Large intestine (tissue), 3 donors: ENCODE results near the gene MRFAP1. TPM values are rescaled to one million over a fixed set of nuclear protein-coding genes. Genes with fewer than 3 reads are reported as not detected.

ENCODE experiments used
- DNase-seq, 2 donors: peaks; one replicate each; pipeline versions ENCODE4 v3.0.0 to v3.0.0-alpha.2; 2013
- H3K27ac ChIP-seq: one replicate; pipeline ENCODE4 v1.5.1; 2013; ENCODE audit warnings: low read length
- H3K27me3 ChIP-seq: 2 replicates; pipeline ENCODE4 v1.6.1; 2013; ENCODE audit warnings: low read length; ENCODE audit not compliant: control insufficient read depth, insufficient read depth
- H3K36me3 ChIP-seq: 2 replicates; pipeline ENCODE4 v1.6.1; 2013; ENCODE audit warnings: low read length; ENCODE audit not compliant: control insufficient read depth, insufficient read depth
- H3K4me1 ChIP-seq: one replicate; pipeline ENCODE4 v1.6.1; 2013; ENCODE audit warnings: low read length; ENCODE audit not compliant: control insufficient read depth, insufficient read depth
- H3K4me3 ChIP-seq: one replicate; pipeline ENCODE4 v1.5.1; 2013; ENCODE audit warnings: low read length
- H3K9me3 ChIP-seq: one replicate; pipeline ENCODE4 v1.6.1; 2013; ENCODE audit warnings: mild to moderate bottlenecking, low read depth, low read length, moderate library complexity; ENCODE audit not compliant: control insufficient read depth
- WGBS: methylation state at CpG from one replicate; pipeline ENCODE4 v1.1.5; 2013; ENCODE audit warnings: low lambda C conversion rate; ENCODE audit not compliant: insufficient coverage; 5-methylcytosine and 5-hydroxymethylcytosine counted together
- polyA plus RNA-seq: library from polyadenylated mRNA; unstranded; fragments of 120-200 nt; gene quantifications from one replicate; pipeline ENCODE4 v1.2.1, GENCODE V29; 2013

Gene MRFAP1
- polyA plus RNA-seq, 1 donor = 244 TPM

- no CpG with 5 or more reads among the region's 17 CpGs for WGBS
- DNase-seq = no peak
- Histone ChIP-seq H3K9me3 (no peaks in the 10 kb centered on the region), H3K4me3 (no peak overlapping the region), H3K27me3 (no peaks in the 10 kb centered on the region), H3K36me3 (peaks cover 30% of the 10 kb centered on the region), H3K4me1 (no peaks in the 10 kb centered on the region), H3K27ac (no peak overlapping the region)
Observed at GRCh38 chr4:6596948-6597347, 43.5 kb upstream of the MRFAP1 start.

DNA sequence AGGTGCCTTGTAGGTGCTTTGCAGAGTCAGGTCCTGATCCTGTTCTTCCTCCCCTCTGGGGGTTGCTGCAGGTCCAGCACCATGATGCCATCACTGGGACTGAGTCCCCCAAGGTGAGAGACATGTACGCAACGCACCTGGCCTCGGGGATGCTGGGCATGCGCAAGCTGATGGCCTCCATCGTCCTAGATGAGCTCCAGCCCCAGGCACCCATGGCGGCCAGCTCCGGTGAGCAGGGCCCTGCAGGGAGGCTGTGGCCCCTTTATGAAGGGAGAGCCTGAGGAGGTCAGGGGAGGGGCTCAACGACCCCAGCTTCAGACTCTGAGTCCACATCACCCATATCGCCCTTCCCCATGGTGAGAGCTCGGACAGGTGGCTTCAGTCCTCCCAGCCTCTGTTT is 42.4 kb upstream of the MRFAP1 start:
- Histone ChIP-seq H3K36me3 (peaks cover 36% of the 10 kb centered on the region), H3K9me3 (no peaks in the 10 kb centered on the region), H3K27ac (no peak overlapping the region), H3K4me1 (no peaks in the 10 kb centered on the region), H3K4me3 (no peak overlapping the region), H3K27me3 (no peaks in the 10 kb centered on the region)
- no peak for DNase-seq
- WGBS = no CpG with 5 or more reads among the region's 10 CpGs

- Histone ChIP-seq H3K4me3 (no peak overlapping the region), H3K27ac (no peak overlapping the region), H3K36me3 (peaks cover 33% of the 10 kb centered on the region), H3K9me3 (no peaks in the 10 kb centered on the region), H3K4me1 (no peaks in the 10 kb centered on the region), H3K27me3 (no peaks in the 10 kb centered on the region)
- WGBS = no CpG with 5 or more reads among the region's 13 CpGs
- DNase-seq = no peak
Observed at GRCh38 chr4:6598641-6599040, 41.8 kb upstream of the MRFAP1 start.

GRCh38 chr4:6601661-6602250 is 38.7 kb upstream of the MRFAP1 start:
- H3K9me3 ChIP-seq = peaks cover 5% of the 10 kb centered on the region
- DNase-seq = no peak
- H3K36me3 ChIP-seq = peaks cover 48% of the 10 kb centered on the region
- H3K4me3 ChIP-seq = no peak overlapping the region
- no CpG with 5 or more reads among the region's 10 CpGs for WGBS
- H3K27ac ChIP-seq = no peak overlapping the region
- H3K4me1 ChIP-seq = no peaks in the 10 kb centered on the region
- H3K27me3 ChIP-seq = no peaks in the 10 kb centered on the region

- no peaks in the 10 kb centered on the region for H3K27me3 ChIP-seq
- H3K4me1 ChIP-seq = no peaks in the 10 kb centered on the region
- peaks cover 5% of the 10 kb centered on the region for H3K9me3 ChIP-seq
- WGBS = no CpG with 5 or more reads among the region's 6 CpGs
- peaks cover 48% of the 10 kb centered on the region for H3K36me3 ChIP-seq
- no peak for DNase-seq
- no peak overlapping the region for H3K4me3 ChIP-seq
- no peak overlapping the region for H3K27ac ChIP-seq
Observed at GRCh38 chr4:6602289-6602688, 38.2 kb upstream of the MRFAP1 start.

GRCh38 chr4:6603128-6603527 is 37.4 kb upstream of the MRFAP1 start:
- H3K27me3 ChIP-seq = no peaks in the 10 kb centered on the region
- H3K4me1 ChIP-seq = no peaks in the 10 kb centered on the region
- H3K9me3 ChIP-seq = peaks cover 5% of the 10 kb centered on the region
- no peak overlapping the region for H3K27ac ChIP-seq
- H3K4me3 ChIP-seq = no peak overlapping the region
- no peak for DNase-seq
- WGBS = no CpG with 5 or more reads among the region's 12 CpGs
- peaks cover 45% of the 10 kb centered on the region for H3K36me3 ChIP-seq

DNA sequence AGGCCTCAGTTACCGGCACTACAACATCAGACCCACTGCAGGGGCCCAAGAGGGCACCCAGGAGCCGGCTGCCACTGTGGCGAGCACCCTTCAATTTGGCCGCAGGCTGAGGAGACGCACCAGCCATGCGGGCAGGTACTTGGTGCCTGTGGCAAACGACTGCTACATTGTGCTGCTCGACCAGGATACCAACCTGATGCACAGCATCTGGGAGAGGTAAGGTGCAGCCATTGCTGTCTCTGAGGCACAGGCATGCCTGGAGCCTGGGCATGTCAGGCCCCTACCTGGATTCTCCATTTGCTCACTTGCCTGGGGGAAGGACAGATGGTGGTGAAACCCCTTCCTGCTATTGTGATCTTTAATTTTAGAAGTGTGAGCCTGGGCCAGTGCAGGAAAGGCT is 35.4 kb upstream of the MRFAP1 start:
- WGBS = no CpG with 5 or more reads among the region's 8 CpGs
- Histone ChIP-seq H3K36me3 (peaks cover 45% of the 10 kb centered on the region), H3K4me1 (no peaks in the 10 kb centered on the region), H3K9me3 (peaks cover 5% of the 10 kb centered on the region), H3K27me3 (no peaks in the 10 kb centered on the region), H3K27ac (no peak overlapping the region), H3K4me3 (no peak overlapping the region)
- DNase-seq = no peak

DNA sequence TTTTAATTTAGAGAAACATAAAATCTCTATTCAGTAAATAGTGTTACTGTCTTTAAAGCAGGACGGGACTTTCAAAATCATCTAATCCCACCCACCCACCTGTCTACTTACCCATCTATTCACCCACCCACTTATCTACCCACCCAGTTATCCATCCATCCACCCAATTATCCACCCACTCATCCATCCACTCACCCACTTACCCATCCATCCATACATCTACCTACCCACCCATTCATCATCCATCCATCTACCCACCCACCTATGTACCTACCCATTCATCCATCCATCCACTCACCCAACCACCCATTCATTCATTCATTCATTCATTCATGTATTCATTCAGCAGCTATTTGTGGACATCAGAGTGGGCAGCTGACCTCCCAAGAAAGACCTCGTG is 34.9 kb upstream of the MRFAP1 start:
- H3K27ac ChIP-seq = no peak overlapping the region

DNA sequence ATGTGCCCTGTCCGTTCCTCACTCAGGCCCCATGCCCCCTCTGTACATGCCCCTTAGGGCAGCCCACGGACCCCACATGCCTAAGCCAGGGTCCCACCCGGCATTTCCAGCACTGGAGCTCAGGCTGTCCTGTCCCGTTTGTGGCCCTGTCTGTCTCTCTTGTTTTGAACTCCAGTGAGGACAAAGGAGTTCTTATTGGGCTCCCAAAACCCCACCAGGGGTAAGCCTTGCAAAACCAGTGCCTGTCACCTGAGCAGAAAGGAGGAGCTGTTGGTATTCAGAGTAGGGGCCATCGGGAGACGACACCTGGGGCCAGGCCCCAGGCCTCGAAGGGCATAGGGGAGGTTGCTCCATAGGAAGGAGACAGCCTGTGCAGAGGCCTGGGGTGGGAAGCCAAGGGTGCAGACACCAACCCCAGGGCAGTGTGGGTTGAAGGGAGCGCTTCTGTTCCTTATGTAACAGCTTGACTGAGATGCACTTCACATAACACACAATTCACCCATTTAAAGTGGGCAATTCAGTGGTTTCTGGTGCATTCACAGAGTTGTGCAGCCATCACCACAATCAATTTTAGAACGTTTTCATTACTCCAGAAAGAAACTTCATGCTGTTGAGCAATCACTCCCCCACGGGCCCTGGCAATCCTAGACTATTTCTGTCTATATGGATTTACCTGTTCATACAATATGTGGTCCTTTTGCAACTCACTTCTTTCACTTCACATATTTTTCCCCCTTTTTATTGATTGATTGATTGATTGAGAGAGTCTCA is 33.8 kb upstream of the MRFAP1 start:
- no peak for DNase-seq
- Histone ChIP-seq H3K27me3 (no peaks in the 10 kb centered on the region), H3K4me1 (no peaks in the 10 kb centered on the region), H3K27ac (no peak overlapping the region), H3K9me3 (peaks cover 5% of the 10 kb centered on the region), H3K36me3 (peaks cover 50% of the 10 kb centered on the region), H3K4me3 (no peak overlapping the region)
- WGBS = 90% methylated on average over 2 of the region's 10 CpGs

More for the DNA sequence above, 34.9 kb upstream of the MRFAP1 start:
- H3K36me3 ChIP-seq = peaks cover 43% of the 10 kb centered on the region
- H3K4me3 ChIP-seq = no peak overlapping the region
- peaks cover 5% of the 10 kb centered on the region for H3K9me3 ChIP-seq
- no peaks in the 10 kb centered on the region for H3K4me1 ChIP-seq
- no peaks in the 10 kb centered on the region for H3K27me3 ChIP-seq
- WGBS = 100% methylated on average over 1 of the region's 2 CpGs
- DNase-seq = no peak

DNA sequence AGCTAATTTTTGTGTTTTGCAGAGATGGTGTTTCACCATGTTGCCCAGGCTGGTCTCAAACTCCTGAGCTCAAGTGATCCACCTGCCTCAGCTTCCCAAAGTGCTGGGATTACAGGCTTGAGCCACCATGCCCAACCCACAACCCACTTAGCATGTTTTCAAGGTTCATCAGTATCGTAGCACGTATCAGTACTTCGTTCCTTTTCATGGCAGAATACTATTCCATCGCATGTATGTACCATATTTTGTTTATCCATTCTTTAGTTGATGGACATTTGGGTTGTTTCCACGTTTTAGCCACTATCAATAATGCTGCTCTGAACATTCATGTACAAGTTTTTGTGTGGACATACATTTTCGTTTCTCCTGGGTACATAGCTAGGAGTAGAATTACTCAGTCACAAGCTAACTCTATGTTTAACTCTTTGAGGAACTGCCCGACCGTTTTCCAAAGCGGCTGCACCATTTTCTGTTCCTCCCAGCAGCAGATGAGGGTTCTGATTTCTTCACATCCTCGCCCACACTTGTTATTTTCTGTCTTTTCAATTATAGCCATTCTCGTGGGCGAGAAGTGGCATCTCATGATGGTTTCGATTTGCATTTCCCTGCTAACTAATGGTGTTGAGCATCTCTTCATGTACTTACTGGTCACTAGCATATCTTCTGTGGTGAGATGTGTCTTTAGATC is 33.0 kb upstream of the MRFAP1 start:
- Histone ChIP-seq H3K9me3 (peaks cover 5% of the 10 kb centered on the region), H3K4me1 (no peaks in the 10 kb centered on the region), H3K4me3 (no peak overlapping the region), H3K36me3 (peaks cover 49% of the 10 kb centered on the region), H3K27ac (no peak overlapping the region), H3K27me3 (no peaks in the 10 kb centered on the region)
- no peak for DNase-seq
- 80% methylated on average over 1 of the region's 13 CpGs for WGBS
